Type B pancreatic cell (in vitro differentiated cells): ENCODE measurements around the gene MDFIC. TPM values are rescaled to one million over a fixed set of nuclear protein-coding genes. Genes with fewer than 3 reads are reported as not detected.
A peak's percentile ranks its signal among the peaks of the same experiment; 100 is the strongest.

Source experiments
- DNase-seq: peaks from one replicate; pipeline ENCODE4 v3.0.0; 2021; ENCODE audit warnings: mixed read lengths; ENCODE audit not compliant: unreplicated experiment; ENCODE audit errors: extremely low spot score
- H3K27ac Mint-ChIP-seq: 2 replicates; pipeline ENCODE4 v1.8.0; 2021; ENCODE audit warnings: mild to moderate bottlenecking, mixed read lengths
- H3K27me3 Mint-ChIP-seq: 2 replicates; pipeline ENCODE4 v1.8.0; 2021; ENCODE audit warnings: mixed read lengths
- H3K36me3 Mint-ChIP-seq: 2 replicates; pipeline ENCODE4 v1.8.0; 2021; ENCODE audit warnings: mixed read lengths
- H3K4me1 Mint-ChIP-seq: one replicate; pipeline ENCODE4 v1.8.0; 2021; ENCODE audit warnings: mixed read lengths; ENCODE audit not compliant: unreplicated experiment
- H3K4me3 Mint-ChIP-seq: 2 replicates; pipeline ENCODE4 v1.8.0; 2021; ENCODE audit warnings: mild to moderate bottlenecking, mixed read lengths
- H3K9me3 Mint-ChIP-seq: 2 replicates; pipeline ENCODE4 v1.8.0; 2021; ENCODE audit warnings: mixed read lengths
- CTCF ChIP-seq: fragments of 200-600 bp; sonication (generic); conservative IDR thresholded peaks from 2 replicates; pipeline ENCODE4 v1.5.0; 2021; ENCODE audit warnings: antibody characterized with exemption, mild to moderate bottlenecking
- total RNA-seq: library from RNA; stranded (reverse); gene quantifications from 2 replicates; pipeline ENCODE4 v1.2.1, GENCODE V29; 2021; ENCODE audit warnings: low replicate concordance

The MDFIC gene
- total RNA-seq, 1 donor from 2014 or later: 20.2 TPM

GRCh38 chr7:115024276-115024675 lies 102.4 kb downstream of the MDFIC start:
- no peaks in the 10 kb centered on the region for H3K36me3 Mint-ChIP-seq
- TF ChIP-seq CTCF: no peak
- no peaks in the 10 kb centered on the region for H3K4me1 Mint-ChIP-seq
- no peak overlapping the region for H3K4me3 Mint-ChIP-seq
- no peak for DNase-seq
- no peak overlapping the region for H3K27ac Mint-ChIP-seq
- H3K9me3 Mint-ChIP-seq: no peaks in the 10 kb centered on the region
- H3K27me3 Mint-ChIP-seq: no peaks in the 10 kb centered on the region

GRCh38 chr7:115032715-115033703 lies 111.1 kb downstream of the MDFIC start:
- peak; percentile 66 for TF ChIP-seq CTCF
- H3K9me3 Mint-ChIP-seq: no peaks in the 10 kb centered on the region
- H3K4me3 Mint-ChIP-seq: no peak overlapping the region
- no peaks in the 10 kb centered on the region for H3K36me3 Mint-ChIP-seq
- no peak overlapping the region for H3K27ac Mint-ChIP-seq
- DNase-seq: no peak
- no peaks in the 10 kb centered on the region for H3K27me3 Mint-ChIP-seq
- H3K4me1 Mint-ChIP-seq: peaks cover 5% of the 10 kb centered on the region

GRCh38 chr7:115033917-115034459 lies 112.1 kb downstream of the MDFIC start:
- Mint-ChIP-seq H3K27ac (no peak overlapping the region), H3K4me3 (no peak overlapping the region), H3K4me1 (peaks cover 5% of the 10 kb centered on the region), H3K9me3 (no peaks in the 10 kb centered on the region), H3K36me3 (no peaks in the 10 kb centered on the region), H3K27me3 (no peaks in the 10 kb centered on the region)
- TF ChIP-seq CTCF: no peak
- no peak for DNase-seq

- no peaks in the 10 kb centered on the region for H3K27me3 Mint-ChIP-seq
- no peak for TF ChIP-seq CTCF
- H3K9me3 Mint-ChIP-seq: no peaks in the 10 kb centered on the region
- peaks cover 5% of the 10 kb centered on the region for H3K4me1 Mint-ChIP-seq
- no peak for DNase-seq
- H3K27ac Mint-ChIP-seq: no peak overlapping the region
- H3K4me3 Mint-ChIP-seq: no peak overlapping the region
- no peaks in the 10 kb centered on the region for H3K36me3 Mint-ChIP-seq
Observed at GRCh38 chr7:115034515-115034914, 112.6 kb downstream of the MDFIC start.

- DNase-seq: no peak
- no peaks in the 10 kb centered on the region for H3K9me3 Mint-ChIP-seq
- no peak overlapping the region for H3K27ac Mint-ChIP-seq
- no peaks in the 10 kb centered on the region for H3K36me3 Mint-ChIP-seq
- H3K4me1 Mint-ChIP-seq: peaks cover 5% of the 10 kb centered on the region
- no peaks in the 10 kb centered on the region for H3K27me3 Mint-ChIP-seq
- TF ChIP-seq CTCF: no peak
- no peak overlapping the region for H3K4me3 Mint-ChIP-seq
Observed at GRCh38 chr7:115037128-115037802, 115.4 kb downstream of the MDFIC start.
